Activated CD8-positive, alpha-beta memory T cell treated with anti-CD3 and anti-CD28 coated beads, Interleukin-2, amount 50 U/mL, for 48 hours (primary cell): ENCODE measurements around the gene PRKCA.
"Not testable (repeated sequence)": the region's sequence is repeated elsewhere in the genome, so short reads cannot be mapped to it uniquely, and the experiment has no call there.

Source experiments
- DNase-seq: peaks from one replicate; pipeline ENCODE4 v3.0.0-alpha.2; 2020

Gene PRKCA

GRCh38 chr17:66702106-66702936, 399.9 kb downstream of the PRKCA start:
- no peak for DNase-seq

GRCh38 chr17:66704858-66705520, 402.6 kb downstream of the PRKCA start:
- DNase-seq, result no peak

GRCh38 chr17:66706851-66707450, 404.5 kb downstream of the PRKCA start:
- DNase-seq, result no peak

- DNase-seq, result no peak
Observed at GRCh38 chr17:66711401-66711800, 409.0 kb downstream of the PRKCA start.

- no peak for DNase-seq
Observed at GRCh38 chr17:66711881-66712321, 409.5 kb downstream of the PRKCA start.

GRCh38 chr17:66712453-66712852, 410.0 kb downstream of the PRKCA start:
- no peak for DNase-seq

GRCh38 chr17:66713021-66713532, 410.7 kb downstream of the PRKCA start:
- DNase-seq, result not testable (repeated sequence)

- DNase-seq, result no peak
Observed at GRCh38 chr17:66713533-66714042, 411.2 kb downstream of the PRKCA start.

GRCh38 chr17:66714046-66715023, 411.9 kb downstream of the PRKCA start:
- DNase-seq, result peak; percentile 29

GRCh38 chr17:66715076-66715675, 412.8 kb downstream of the PRKCA start:
- DNase-seq, result peak; percentile 43

GRCh38 chr17:66715745-66716156, 413.3 kb downstream of the PRKCA start:
- peak; percentile 22 for DNase-seq

GRCh38 chr17:66716236-66717026, 414.0 kb downstream of the PRKCA start:
- peak; percentile 46 for DNase-seq

- no peak for DNase-seq
Observed at GRCh38 chr17:66717641-66718058, 415.2 kb downstream of the PRKCA start.

- peak; percentile 46 for DNase-seq
Observed at GRCh38 chr17:66720027-66720426, 417.6 kb downstream of the PRKCA start.

GRCh38 chr17:66720567-66720966, 418.2 kb downstream of the PRKCA start:
- DNase-seq, result no peak

- DNase-seq, result no peak
Observed at GRCh38 chr17:66722341-66722740, 419.9 kb downstream of the PRKCA start.

GRCh38 chr17:66724581-66725341, 422.3 kb downstream of the PRKCA start:
- peak; percentile 43 for DNase-seq

GRCh38 chr17:66725438-66725837, 423.0 kb downstream of the PRKCA start:
- DNase-seq, result not testable (repeated sequence)

GRCh38 chr17:66725956-66726355, 423.5 kb downstream of the PRKCA start:
- DNase-seq, result no peak

- DNase-seq, result no peak
Observed at GRCh38 chr17:66726371-66726770, 424.0 kb downstream of the PRKCA start.
